ENCODE data around the gene CDH4. TPM values are rescaled to one million over a fixed set of nuclear protein-coding genes. Genes with fewer than 3 reads are reported as not detected.

The CDH4 gene
- total and polyA plus RNA-seq, 2 donors (not counting 3 experiments of a cell fraction or from before 2014, with no cell fraction given), result 0.17 to 0.51 TPM

- no peaks in the 10 kb centered on the region for H3K36me3 ChIP-seq (ENCODE audit: control insufficient read depth in 2 of 2, extremely low read depth in 1 of 2, insufficient read depth in 2 of 2, low read length in 2 of 2)
- no peaks in the 10 kb centered on the region for H3K9me1 ChIP-seq (replicated peaks; ENCODE audit: control insufficient read depth, extremely low read depth, insufficient read depth, low read length)
- no peak overlapping the region for H3K4me2 ChIP-seq (ENCODE audit: insufficient read depth, low read length)
- TF ChIP-seq POLR2A (IDR thresholded peaks at IDR 0.05; ENCODE audit: low read depth, low read length), result no peak
- TF ChIP-seq MYC (IDR thresholded peaks at IDR 0.05; ENCODE audit: low read depth, low read length), result no peak
- no peak for TF ChIP-seq POLR2AphosphoS5 (IDR thresholded peaks at IDR 0.05; ENCODE audit: insufficient read depth, low read depth, low read length)
- TF ChIP-seq, protein P1, sequence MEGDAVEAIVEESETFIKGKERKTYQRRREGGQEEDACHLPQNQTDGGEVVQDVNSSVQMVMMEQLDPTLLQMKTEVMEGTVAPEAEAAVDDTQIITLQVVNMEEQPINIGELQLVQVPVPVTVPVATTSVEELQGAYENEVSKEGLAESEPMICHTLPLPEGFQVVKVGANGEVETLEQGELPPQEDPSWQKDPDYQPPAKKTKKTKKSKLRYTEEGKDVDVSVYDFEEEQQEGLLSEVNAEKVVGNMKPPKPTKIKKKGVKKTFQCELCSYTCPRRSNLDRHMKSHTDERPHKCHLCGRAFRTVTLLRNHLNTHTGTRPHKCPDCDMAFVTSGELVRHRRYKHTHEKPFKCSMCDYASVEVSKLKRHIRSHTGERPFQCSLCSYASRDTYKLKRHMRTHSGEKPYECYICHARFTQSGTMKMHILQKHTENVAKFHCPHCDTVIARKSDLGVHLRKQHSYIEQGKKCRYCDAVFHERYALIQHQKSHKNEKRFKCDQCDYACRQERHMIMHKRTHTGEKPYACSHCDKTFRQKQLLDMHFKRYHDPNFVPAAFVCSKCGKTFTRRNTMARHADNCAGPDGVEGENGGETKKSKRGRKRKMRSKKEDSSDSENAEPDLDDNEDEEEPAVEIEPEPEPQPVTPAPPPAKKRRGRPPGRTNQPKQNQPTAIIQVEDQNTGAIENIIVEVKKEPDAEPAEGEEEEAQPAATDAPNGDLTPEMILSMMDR (IDR thresholded peaks at IDR 0.05; ENCODE audit: extremely low read depth in 1 of 2, insufficient read depth in 1 of 2, low read depth in 1 of 2, low read length in 2 of 2), result no peak
- no peak for TF ChIP-seq FOS (IDR thresholded peaks at IDR 0.05; ENCODE audit: borderline replicate concordance, insufficient read depth, low read length)
- no peak for TF ChIP-seq JUN (IDR thresholded peaks at IDR 0.05; ENCODE audit: borderline replicate concordance, insufficient read depth, insufficient read length, low read depth)
- TF ChIP-seq GATA2 (IDR thresholded peaks at IDR 0.05; ENCODE audit: insufficient read depth, insufficient read length, low read depth, low read length), result no peak
- TF ChIP-seq MAX (IDR thresholded peaks at IDR 0.05; ENCODE audit: insufficient read depth, insufficient read length), result no peak
- no peak for TF ChIP-seq EZH2 (IDR thresholded peaks at IDR 0.05; ENCODE audit: borderline replicate concordance, low read depth, low read length, severe bottlenecking)
- dilution Hi-C loops (cut with MboI; ENCODE audit: extremely low pct_ligation_motif_present, low sequenced_read_pairs), result no loop called here
- no TSS peak for BruUV-seq (replicated peaks)
- H3K4me1 ChIP-seq (ENCODE audit: control insufficient read depth, extremely low read depth, insufficient read depth, low read length), result no peaks in the 10 kb centered on the region
- ChIA-PET CTCF (no interaction called here), POLR2A (no interaction called here)
- no peaks in the 10 kb centered on the region for H3K27me3 ChIP-seq (ENCODE audit: control insufficient read depth in 2 of 2, insufficient read depth in 2 of 2, low read length in 2 of 2)
- peaks cover 7% of the 10 kb centered on the region for H3K9me3 ChIP-seq (replicated peaks; ENCODE audit: control insufficient read depth, insufficient read depth, low read length)
- no peaks in the 10 kb centered on the region for H3K79me2 ChIP-seq (ENCODE audit: control insufficient read depth, insufficient read depth, low read length)
- H2AFZ ChIP-seq (ENCODE audit: low read depth, low read length), result no peak overlapping the region
- DNase-seq (ENCODE audit: low read depth, low spot score) (no peak), FAIRE-seq (no peak)
- no peaks in the 10 kb centered on the region for H4K20me1 ChIP-seq (replicated peaks; ENCODE audit: control insufficient read depth, extremely low read depth, insufficient read depth, low read length)
- no peak overlapping the region for H3K27ac ChIP-seq (ENCODE audit: insufficient read depth, low read depth, low read length)
- no peak overlapping the region for H3K4me3 ChIP-seq (replicated peaks in 1 of 3; ENCODE audit: insufficient read depth in 1 of 3, low read depth in 1 of 3, low read length in 3 of 3)
- intact Hi-C loops (cut with micrococcal nuclease), result no loop called here
- H3K9ac ChIP-seq (replicated peaks; ENCODE audit: extremely low read depth, insufficient read depth, low read length), result no peak overlapping the region
Observed at GRCh38 chr20:61660559-61660958, 408.5 kb downstream of the CDH4 start.

Data from endothelial cell of umbilical vein (primary cell).